NCI-H187 (cell line): ENCODE data around the gene HSFX2.
A peak's percentile ranks its signal among the peaks of the same experiment; 100 is the strongest.
"Not testable (repeated sequence)": the region's sequence is repeated elsewhere in the genome, so short reads cannot be mapped to it uniquely, and the experiment has no call there.

ENCODE experiments used
- DNase-seq, 2 experiments: peaks; one replicate each; lab custom pipeline; 2025; lab: John Stamatoyannopoulos, UW

The HSFX2 gene

GRCh38 chrX:149587359-149587758 lies 7.8 kb downstream of the HSFX2 start, which contains the start of gene MAGEA9B:
MAGEA9B (minus strand) TSS chrX:149587459; CDS start chrX:149583179, 4,280 bp downstream.
- not testable (repeated sequence) for DNase-seq

GRCh38 chrX:149585631-149586030 lies 9.5 kb downstream of the HSFX2 start:
- DNase-seq: not testable (repeated sequence)

GRCh38 chrX:149573456-149573855 lies 21.7 kb downstream of the HSFX2 start:
- DNase-seq: not testable (repeated sequence)

GRCh38 chrX:149572743-149573142 lies 22.4 kb downstream of the HSFX2 start:
- DNase-seq: no peak

- DNase-seq: no peak
Observed at GRCh38 chrX:149571770-149572169, 23.3 kb downstream of the HSFX2 start.

GRCh38 chrX:149570668-149571067 lies 24.4 kb downstream of the HSFX2 start:
- DNase-seq: no peak

GRCh38 chrX:149569770-149570169 lies 25.3 kb downstream of the HSFX2 start:
- DNase-seq: no peak

GRCh38 chrX:149568701-149569296 lies 26.3 kb downstream of the HSFX2 start:
- peak; percentile 37 to 46 for DNase-seq

GRCh38 chrX:149567621-149568417 lies 27.3 kb downstream of the HSFX2 start:
- DNase-seq: no peak

- no peak for DNase-seq
Observed at GRCh38 chrX:149563359-149563758, 31.8 kb downstream of the HSFX2 start.

GRCh38 chrX:149555251-149555650 lies 39.9 kb downstream of the HSFX2 start:
- not testable (repeated sequence) for DNase-seq

- DNase-seq: not testable (repeated sequence)
Observed at GRCh38 chrX:149551939-149552248, 43.2 kb downstream of the HSFX2 start.

- DNase-seq: not testable (repeated sequence)
Observed at GRCh38 chrX:149551245-149551938, 43.7 kb downstream of the HSFX2 start.

- not testable (repeated sequence) for DNase-seq
Observed at GRCh38 chrX:149550454-149550853, 44.7 kb downstream of the HSFX2 start.

GRCh38 chrX:149549701-149550100 lies 45.4 kb downstream of the HSFX2 start, which contains the start of gene HSFX3:
HSFX3 (minus strand) TSS chrX:149549924; CDS start chrX:149549852, 72 bp downstream.
- DNase-seq: not testable (repeated sequence)

- not testable (repeated sequence) for DNase-seq
Observed at GRCh38 chrX:149547782-149548181, 47.3 kb downstream of the HSFX2 start.

GRCh38 chrX:149546962-149547361 lies 48.2 kb downstream of the HSFX2 start:
- DNase-seq: not testable (repeated sequence)

GRCh38 chrX:149545545-149546543 lies 49.3 kb downstream of the HSFX2 start:
- not testable (repeated sequence) for DNase-seq
